Measurements from ENCODE around the gene ABCA6. TPM values are rescaled to one million over a fixed set of nuclear protein-coding genes. Genes with fewer than 3 reads are reported as not detected.

ABCA6 gene
- total and polyA plus RNA-seq, 2 experiments from 2014 or later, result 1.6 to 6.3 TPM

DNA sequence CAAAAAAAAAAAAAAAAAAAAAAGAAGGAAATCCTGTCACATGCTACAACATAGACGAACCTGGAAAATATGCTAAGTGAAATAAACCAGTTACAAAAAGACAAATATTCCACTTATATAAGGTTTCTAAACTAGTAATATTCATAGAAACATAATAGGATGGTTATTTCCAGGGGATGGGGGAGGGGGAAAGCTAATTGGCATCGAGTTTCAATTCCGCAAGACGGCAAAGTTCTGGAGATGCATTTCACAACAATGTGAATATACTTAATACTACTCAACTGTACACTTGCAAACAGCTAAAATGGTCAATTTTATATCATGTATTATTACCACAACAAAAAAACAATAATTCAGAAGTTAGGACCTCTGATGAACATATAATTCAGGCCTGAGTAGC is 43.1 kb downstream of the ABCA6 start:
- Histone ChIP-seq H4K20me1 (ENCODE audit: insufficient read depth, poor library complexity, severe bottlenecking) (no peaks in the 10 kb centered on the region), H3K36me3 (replicated peaks; ENCODE audit: insufficient read depth, low read depth) (no peaks in the 10 kb centered on the region), H3K27ac (no peak overlapping the region), H3K4me1 (ENCODE audit: insufficient read depth) (no peaks in the 10 kb centered on the region), H3K4me3 (no peak overlapping the region), H3K9me3 (ENCODE audit: low read depth) (no peaks in the 10 kb centered on the region), H3K9me2 (replicated peaks; ENCODE audit: insufficient read depth) (no peaks in the 10 kb centered on the region), H3K4me2 (no peak overlapping the region), H2AFZ (no peak overlapping the region), H3K27me3 (no peaks in the 10 kb centered on the region), H3K79me2 (no peaks in the 10 kb centered on the region)
- DNase-seq (ENCODE audit: low spot score), result no peak
- WGBS (ENCODE audit: low lambda C conversion rate, missing lambda C conversion rate), result 96% methylated on average over 4 of the region's 4 CpGs
- TF ChIP-seq, protein P1, sequence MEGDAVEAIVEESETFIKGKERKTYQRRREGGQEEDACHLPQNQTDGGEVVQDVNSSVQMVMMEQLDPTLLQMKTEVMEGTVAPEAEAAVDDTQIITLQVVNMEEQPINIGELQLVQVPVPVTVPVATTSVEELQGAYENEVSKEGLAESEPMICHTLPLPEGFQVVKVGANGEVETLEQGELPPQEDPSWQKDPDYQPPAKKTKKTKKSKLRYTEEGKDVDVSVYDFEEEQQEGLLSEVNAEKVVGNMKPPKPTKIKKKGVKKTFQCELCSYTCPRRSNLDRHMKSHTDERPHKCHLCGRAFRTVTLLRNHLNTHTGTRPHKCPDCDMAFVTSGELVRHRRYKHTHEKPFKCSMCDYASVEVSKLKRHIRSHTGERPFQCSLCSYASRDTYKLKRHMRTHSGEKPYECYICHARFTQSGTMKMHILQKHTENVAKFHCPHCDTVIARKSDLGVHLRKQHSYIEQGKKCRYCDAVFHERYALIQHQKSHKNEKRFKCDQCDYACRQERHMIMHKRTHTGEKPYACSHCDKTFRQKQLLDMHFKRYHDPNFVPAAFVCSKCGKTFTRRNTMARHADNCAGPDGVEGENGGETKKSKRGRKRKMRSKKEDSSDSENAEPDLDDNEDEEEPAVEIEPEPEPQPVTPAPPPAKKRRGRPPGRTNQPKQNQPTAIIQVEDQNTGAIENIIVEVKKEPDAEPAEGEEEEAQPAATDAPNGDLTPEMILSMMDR (IDR thresholded peaks at IDR 0.05; ENCODE audit: poor library complexity), result no peak
- no peak for TF ChIP-seq EZH2phosphoT487 (IDR thresholded peaks at IDR 0.05; ENCODE audit: low read depth, severe bottlenecking, unreplicated experiment)
- no peak for TF ChIP-seq EZH2 (IDR thresholded peaks at IDR 0.05; ENCODE audit: borderline replicate concordance)

- Histone ChIP-seq H3K4me2 (no peak overlapping the region), H3K4me3 (no peak overlapping the region), H4K20me1 (ENCODE audit: insufficient read depth, poor library complexity, severe bottlenecking) (no peaks in the 10 kb centered on the region), H3K36me3 (replicated peaks; ENCODE audit: insufficient read depth, low read depth) (no peaks in the 10 kb centered on the region), H2AFZ (no peak overlapping the region), H3K4me1 (ENCODE audit: insufficient read depth) (peaks cover 5% of the 10 kb centered on the region), H3K27ac (no peak overlapping the region), H3K9me3 (ENCODE audit: low read depth) (no peaks in the 10 kb centered on the region), H3K79me2 (no peaks in the 10 kb centered on the region), H3K27me3 (no peaks in the 10 kb centered on the region), H3K9me2 (replicated peaks; ENCODE audit: insufficient read depth) (no peaks in the 10 kb centered on the region)
- TF ChIP-seq, protein P1 (IDR thresholded peaks at IDR 0.05; ENCODE audit: poor library complexity), result no peak
- no peak for TF ChIP-seq EZH2phosphoT487 (IDR thresholded peaks at IDR 0.05; ENCODE audit: low read depth, severe bottlenecking, unreplicated experiment)
- TF ChIP-seq EZH2 (IDR thresholded peaks at IDR 0.05; ENCODE audit: borderline replicate concordance), result no peak
- no peak for DNase-seq (ENCODE audit: low spot score)
- WGBS (ENCODE audit: low lambda C conversion rate, missing lambda C conversion rate), result 90% methylated on average over 1 of the region's 1 CpG
These were observed 45.2 kb downstream of the ABCA6 start for GRCh38 chr17:69096541-69096940.

- H4K20me1 ChIP-seq (ENCODE audit: insufficient read depth, poor library complexity, severe bottlenecking), result no peaks in the 10 kb centered on the region
- no peaks in the 10 kb centered on the region for H3K27me3 ChIP-seq
- H3K79me2 ChIP-seq, result no peaks in the 10 kb centered on the region
- H3K9me2 ChIP-seq (replicated peaks; ENCODE audit: insufficient read depth), result no peaks in the 10 kb centered on the region
- H3K4me1 ChIP-seq (ENCODE audit: insufficient read depth), result peaks cover 5% of the 10 kb centered on the region
- no peak overlapping the region for H3K4me3 ChIP-seq
- no peak for DNase-seq (ENCODE audit: low spot score)
- no peaks in the 10 kb centered on the region for H3K9me3 ChIP-seq (ENCODE audit: low read depth)
- TF ChIP-seq, protein P1 (IDR thresholded peaks at IDR 0.05; ENCODE audit: poor library complexity), result no peak
- TF ChIP-seq EZH2phosphoT487 (IDR thresholded peaks at IDR 0.05; ENCODE audit: low read depth, severe bottlenecking, unreplicated experiment) (no peak), EZH2 (IDR thresholded peaks at IDR 0.05; ENCODE audit: borderline replicate concordance) (no peak)
- H3K4me2 ChIP-seq, result no peak overlapping the region
- no peaks in the 10 kb centered on the region for H3K36me3 ChIP-seq (replicated peaks; ENCODE audit: insufficient read depth, low read depth)
- no peak overlapping the region for H2AFZ ChIP-seq
- 97% methylated on average over 2 of the region's 2 CpGs for WGBS (ENCODE audit: low lambda C conversion rate, missing lambda C conversion rate)
- H3K27ac ChIP-seq, result no peak overlapping the region
These were observed 47.7 kb downstream of the ABCA6 start for GRCh38 chr17:69093995-69094394.
